Kidney (tissue), 14 donors: Measurements from ENCODE around the gene RAB13. TPM values are rescaled to one million over a fixed set of nuclear protein-coding genes. Genes with fewer than 3 reads are reported as not detected.

ENCODE experiments used
- DNase-seq, 5 donors: peaks; one replicate each; pipeline ENCODE4 v3.0.0-alpha.2; 2013 to 2020
- FAIRE-seq: peaks from 2 replicates; lab custom pipeline; 2012; peaks lifted over from hg19 to GRCh38; lab: Jason Lieb, UNC
- H3K27ac ChIP-seq, 2 donors: one replicate each; pipeline ENCODE4 v1.7.0; 2013; ENCODE audit warnings: low read depth in 2 of 2, low read length in 2 of 2, inconsistent platforms in 1 of 2
- H3K27me3 ChIP-seq: one replicate; pipeline ENCODE4 v1.7.1; 2013; ENCODE audit warnings: low read length, inconsistent platforms; ENCODE audit not compliant: control insufficient read depth, insufficient read depth
- H3K36me3 ChIP-seq, 3 donors: one replicate each; pipeline versions ENCODE4 v1.7.0 to v1.7.1; 2013; ENCODE audit warnings: low read length in 3 of 3, control low read depth in 1 of 3, inconsistent platforms in 1 of 3; ENCODE audit not compliant: insufficient read depth in 3 of 3, control insufficient read depth in 2 of 3
- H3K4me1 ChIP-seq, 3 donors: one replicate each; pipeline versions ENCODE4 v1.7.0 to v1.7.1; 2013; ENCODE audit warnings: low read length in 3 of 3, inconsistent platforms in 1 of 3, low read depth in 1 of 3; ENCODE audit not compliant: control insufficient read depth in 2 of 3, insufficient read depth in 2 of 3
- H3K4me3 ChIP-seq, 3 donors: one replicate each; pipeline versions ENCODE4 v1.7.0 to v1.8.1; 2013; ENCODE audit warnings: low read length in 3 of 3, control low read depth in 1 of 3, inconsistent platforms in 1 of 3
- H3K9ac ChIP-seq, 3 donors: one replicate each; pipeline versions ENCODE4 v1.7.0 to v1.7.1; 2013; ENCODE audit warnings: low read length in 3 of 3, control low read depth in 1 of 3, inconsistent platforms in 1 of 3
- H3K9me3 ChIP-seq, 3 donors: one replicate each; pipeline versions ENCODE4 v1.7.0 to v1.7.1; 2013; ENCODE audit warnings: low read length in 3 of 3, control low read depth in 1 of 3, inconsistent platforms in 1 of 3; ENCODE audit not compliant: control insufficient read depth in 2 of 3, insufficient read depth in 1 of 3
- intact Hi-C: fragments of 100-400 bp; cut with DNase I; formaldehyde crosslinking; loops from one replicate; pipeline ENCODE4 v1.11.1; 2022
- polyA plus RNA-seq: library from polyadenylated mRNA; stranded (reverse); fragments of 350-450 nt; fragmentation: Illumina TruSeq; extraction: RNeasy Lipid Tissue Mini Kit (QIAGEN cat#74804); gene quantifications from one replicate; pipeline ENCODE4 v1.2.3, GENCODE V29; 2014; ENCODE audit warnings: low read depth, low replicate concordance; ENCODE audit not compliant: insufficient read depth
- total RNA-seq: library from RNA; stranded (reverse); fragmentation: NEBNext Ultra II Directional; extraction: Animal tissue kit (Norgen Biotek cat#: 25700); gene quantifications from one replicate; pipeline ENCODE4 v1.2.1, GENCODE V29; 2021
- TF ChIP-seq, protein P1 (sequence below): IDR thresholded peaks from 3 replicates; pipeline ENCODE4 v1.5.1; 2012; ENCODE audit warnings: mild to moderate bottlenecking, moderate library complexity, borderline replicate concordance; ENCODE audit not compliant: insufficient read depth; ENCODE audit errors: extremely low read depth
- donor health status: control.
- donor health status: control.
- donor health status: control.
- donor health status: control.
- donor health status: control.
- donor health status: DM: yes; HTN: yes; CAD: no.
- donor health status: Normal renal cell carcinoma (clear cell type).

RAB13 gene
- total and polyA plus RNA-seq, 2 donors from 2014 or later = 142 to 226 TPM

DNA sequence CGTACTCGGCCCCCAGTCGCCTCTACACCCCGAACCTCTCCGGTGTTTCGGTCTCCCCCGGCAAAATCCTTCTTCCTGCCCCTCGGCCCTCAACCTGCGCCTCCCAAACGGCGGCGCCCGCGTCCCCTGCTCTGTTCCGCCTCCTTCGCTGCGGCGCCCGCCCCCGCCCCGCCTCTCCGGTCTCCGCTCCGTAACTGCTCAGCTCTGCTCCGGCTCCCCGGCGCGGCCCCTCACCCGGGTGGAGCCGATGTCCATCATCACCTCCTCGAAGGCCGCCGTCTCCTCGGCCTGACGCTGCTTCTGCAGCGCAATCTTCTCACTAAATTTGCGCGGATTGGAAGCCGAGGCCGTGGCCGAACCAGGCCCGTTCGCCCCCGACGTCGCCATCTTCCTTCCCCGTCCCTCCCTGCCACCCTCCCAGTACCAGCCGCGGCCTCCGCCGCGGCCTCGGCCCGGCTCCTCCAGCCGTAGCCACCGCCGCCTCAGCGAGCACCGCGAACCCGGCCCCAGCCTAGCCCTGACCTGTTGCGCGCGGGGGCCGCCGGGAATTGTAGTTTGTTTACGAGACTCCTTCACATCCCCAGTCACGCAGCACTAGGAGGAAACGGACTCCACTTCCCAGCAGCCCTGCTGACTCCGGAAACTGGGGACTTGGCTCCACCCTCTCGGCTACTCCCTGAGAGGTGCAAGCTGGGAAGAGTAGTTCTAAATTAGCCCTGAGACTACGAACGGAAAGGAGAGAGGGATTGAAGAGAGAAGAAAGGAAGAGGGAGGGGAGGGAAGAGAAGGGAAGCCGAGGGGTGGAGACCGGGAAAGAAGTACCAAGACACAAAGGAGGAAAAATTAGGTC lies 27.8 kb downstream of the RAB13 start, which contains the start of gene CRTC2:
CRTC2 (minus strand) TSS at position 502 of the 850 bp plus-strand sequence; CDS start at position 387, 115 bp downstream.
- Histone ChIP-seq H3K27ac (peak within 1 kb of the TSS; percentile 85 to 90), H3K27me3 (no peaks in the 10 kb centered on the region), H3K9me3 (no peaks in the 10 kb centered on the region), H3K4me3 (peak within 1 kb of the TSS; percentile 69 to 94 (median 85)), H3K36me3 (peaks cover 0 to 16% (median 6%) of the 10 kb centered on the region in 3 donors), H3K4me1 (peaks cover 0 to 38% (median 24%) of the 10 kb centered on the region in 3 donors), H3K9ac (peak within 1 kb of the TSS; percentile 56 to 99 (median 88))
- TF ChIP-seq, protein P1, sequence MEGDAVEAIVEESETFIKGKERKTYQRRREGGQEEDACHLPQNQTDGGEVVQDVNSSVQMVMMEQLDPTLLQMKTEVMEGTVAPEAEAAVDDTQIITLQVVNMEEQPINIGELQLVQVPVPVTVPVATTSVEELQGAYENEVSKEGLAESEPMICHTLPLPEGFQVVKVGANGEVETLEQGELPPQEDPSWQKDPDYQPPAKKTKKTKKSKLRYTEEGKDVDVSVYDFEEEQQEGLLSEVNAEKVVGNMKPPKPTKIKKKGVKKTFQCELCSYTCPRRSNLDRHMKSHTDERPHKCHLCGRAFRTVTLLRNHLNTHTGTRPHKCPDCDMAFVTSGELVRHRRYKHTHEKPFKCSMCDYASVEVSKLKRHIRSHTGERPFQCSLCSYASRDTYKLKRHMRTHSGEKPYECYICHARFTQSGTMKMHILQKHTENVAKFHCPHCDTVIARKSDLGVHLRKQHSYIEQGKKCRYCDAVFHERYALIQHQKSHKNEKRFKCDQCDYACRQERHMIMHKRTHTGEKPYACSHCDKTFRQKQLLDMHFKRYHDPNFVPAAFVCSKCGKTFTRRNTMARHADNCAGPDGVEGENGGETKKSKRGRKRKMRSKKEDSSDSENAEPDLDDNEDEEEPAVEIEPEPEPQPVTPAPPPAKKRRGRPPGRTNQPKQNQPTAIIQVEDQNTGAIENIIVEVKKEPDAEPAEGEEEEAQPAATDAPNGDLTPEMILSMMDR = no peak
- intact Hi-C loops = no loop called here
- peak; percentile 99 to 100 (median 99) for DNase-seq
- FAIRE-seq = peak; percentile 86

DNA sequence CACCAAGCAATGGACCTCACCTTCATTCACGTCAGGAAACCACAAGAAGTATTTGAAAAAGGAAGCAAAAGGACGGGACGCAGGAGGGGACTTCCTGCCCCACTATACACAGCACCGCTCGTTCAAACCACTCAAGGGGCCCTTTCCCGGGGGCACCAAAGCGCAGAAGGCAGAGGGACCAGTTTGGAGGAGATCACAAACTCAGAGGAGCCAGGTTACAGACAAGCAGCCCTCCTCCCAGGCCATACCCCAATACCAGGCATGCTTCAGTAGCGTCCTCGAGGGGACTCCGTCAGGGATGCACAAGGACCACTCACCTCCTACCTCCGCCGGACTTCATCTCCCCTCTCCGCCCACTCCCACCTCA lies 28.4 kb downstream of the RAB13 start:
- Histone ChIP-seq H3K27me3 (no peaks in the 10 kb centered on the region), H3K4me3 (peak overlapping the region; percentile 69 to 94 (median 85)), H3K27ac (peak overlapping the region; percentile 85 to 90), H3K4me1 (peaks cover 0 to 34% (median 24%) of the 10 kb centered on the region in 3 donors), H3K9me3 (no peaks in the 10 kb centered on the region), H3K9ac (peak overlapping the region; percentile 56 to 99 (median 88)), H3K36me3 (peaks cover 0 to 17% (median 9%) of the 10 kb centered on the region in 3 donors)
- DNase-seq = peak in 1 of 5 donors; percentile 57
- intact Hi-C loops = no loop called here
- TF ChIP-seq, protein P1 = no peak
- no peak for FAIRE-seq

DNA sequence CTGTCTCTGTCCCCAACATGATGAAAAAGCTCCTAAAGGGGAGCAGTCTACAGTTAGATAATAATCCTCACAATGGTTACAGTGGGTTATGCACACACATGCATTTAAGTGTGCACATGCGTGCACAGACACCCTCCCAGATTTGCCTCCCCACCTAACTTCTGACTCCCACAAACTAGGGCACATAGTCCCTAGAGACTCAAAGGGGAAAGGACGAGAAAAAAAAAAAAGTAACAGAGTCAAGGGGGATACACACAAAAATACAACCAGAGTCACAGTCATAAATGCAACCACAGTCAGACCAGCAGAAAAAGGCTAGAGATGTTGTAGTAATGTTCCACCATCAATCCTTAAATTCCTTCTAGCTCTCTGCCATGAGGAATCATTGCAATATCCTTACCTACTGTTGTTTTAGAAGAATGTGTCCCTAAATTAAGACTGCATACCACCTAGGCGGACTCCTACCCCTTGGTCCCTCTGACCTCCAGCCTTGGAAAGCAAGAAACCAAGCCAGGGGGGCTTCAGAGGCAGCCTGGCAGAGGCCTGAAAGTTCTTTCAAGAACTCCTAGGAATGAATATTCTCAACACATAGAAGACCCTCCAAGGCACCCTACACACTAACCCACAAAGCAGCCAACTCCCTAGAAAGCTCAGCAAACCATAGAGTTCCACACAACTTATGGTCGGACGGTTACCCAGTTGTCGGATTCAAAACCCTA lies 29.0 kb downstream of the RAB13 start:
- no peak overlapping the region for H3K27ac ChIP-seq
- intact Hi-C loops = no loop called here
- no peak for FAIRE-seq

More for the DNA sequence above, 29.0 kb downstream of the RAB13 start:
- Histone ChIP-seq H3K4me3 (peak overlapping the region; percentile 69 to 94 (median 85)), H3K4me1 (peaks cover 0 to 29% (median 18%) of the 10 kb centered on the region in 3 donors), H3K27me3 (no peaks in the 10 kb centered on the region), H3K9ac (peak overlapping the region; percentile 56 to 99 (median 88)), H3K9me3 (no peaks in the 10 kb centered on the region), H3K36me3 (peaks cover 0 to 22% (median 14%) of the 10 kb centered on the region in 3 donors)
- TF ChIP-seq, protein P1 = no peak
- peak in 1 of 5 donors; percentile 13 for DNase-seq
